CD14-positive monocyte (primary cell): ENCODE results near the gene CNNM1. TPM values are rescaled to one million over a fixed set of nuclear protein-coding genes. Genes with fewer than 3 reads are reported as not detected.

ENCODE experiments used
- DNase-seq, 3 donors: peaks; one replicate each; pipeline ENCODE4 v3.0.0-alpha.2; 2011 to 2022
- H2AFZ ChIP-seq: 2 replicates; pipeline ENCODE4 v1.6.0; 2012; ENCODE audit warnings: mild to moderate bottlenecking, low read depth, low read length, inconsistent platforms; ENCODE audit not compliant: insufficient read depth, poor library complexity, severe bottlenecking
- H3K27ac ChIP-seq, 2 donors: 1 replicate in 1 of 2; 2 replicates in 1 of 2; pipeline ENCODE4 v1.5.1; 2012 to 2013; ENCODE audit warnings: low read length in 2 of 2, control low read depth in 1 of 2, inconsistent platforms in 1 of 2, low read depth in 1 of 2, mild to moderate bottlenecking in 1 of 2
- H3K27me3 ChIP-seq, 2 donors: one replicate each; pipeline versions ENCODE4 v1.6.0 to v1.6.1; 2011 to 2013; ENCODE audit warnings: low read length in 2 of 2; ENCODE audit not compliant: control insufficient read depth in 2 of 2, insufficient read depth in 2 of 2
- H3K36me3 ChIP-seq, 2 donors: replicated peaks in 1 of 2; 1 replicate in 1 of 2; 2 replicates in 1 of 2; pipeline versions ENCODE4 v1.5.1 to v1.6.1; 2012 to 2013; ENCODE audit warnings: low read length in 2 of 2, control low read depth in 1 of 2, inconsistent platforms in 1 of 2, mild to moderate bottlenecking in 1 of 2; ENCODE audit not compliant: insufficient read depth in 2 of 2, control insufficient read depth in 1 of 2
- H3K4me1 ChIP-seq, 2 donors: 1 replicate in 1 of 2; 2 replicates in 1 of 2; pipeline versions ENCODE4 v1.5.1 to v1.6.1; 2012 to 2013; ENCODE audit warnings: low read length in 2 of 2, control low read depth in 1 of 2, inconsistent platforms in 1 of 2, mild to moderate bottlenecking in 1 of 2, moderate library complexity in 1 of 2; ENCODE audit not compliant: insufficient read depth in 2 of 2, control insufficient read depth in 1 of 2
- H3K4me2 ChIP-seq: replicated peaks from 2 replicates; pipeline ENCODE3; 2012; ENCODE audit warnings: low read length, moderate library complexity, mild to moderate bottlenecking; ENCODE audit not compliant: poor library complexity, severe bottlenecking; ENCODE audit errors: extremely low read depth
- H3K4me3 ChIP-seq, 3 experiments: fragments of 200-600 bp in 1 of 3; sonication (generic) in 1 of 3; replicated peaks in 1 of 3; 1 replicate in 2 of 3; 2 replicates in 1 of 3; pipeline ENCODE4 v1.5.1; 2011 to 2013; ENCODE audit warnings: low read length in 3 of 3, mild to moderate bottlenecking in 3 of 3, control low read depth in 2 of 3, low read depth in 2 of 3, inconsistent platforms in 1 of 3, moderate library complexity in 1 of 3
- H3K79me2 ChIP-seq: 2 replicates; pipeline ENCODE4 v1.6.0; 2012; ENCODE audit warnings: mild to moderate bottlenecking, control low read depth, inconsistent platforms, low read length, moderate library complexity; ENCODE audit not compliant: insufficient read depth
- H3K9ac ChIP-seq: 2 replicates; pipeline ENCODE4 v1.6.0; 2017; ENCODE audit warnings: low read length, mild to moderate bottlenecking; ENCODE audit not compliant: insufficient read depth, poor library complexity, severe bottlenecking
- H3K9me3 ChIP-seq, 2 donors: replicated peaks in 1 of 2; 1 replicate in 1 of 2; 2 replicates in 1 of 2; pipeline versions ENCODE4 v1.5.1 to v1.6.1; 2012 to 2013; ENCODE audit warnings: low read length in 2 of 2, control low read depth in 1 of 2; ENCODE audit not compliant: control insufficient read depth in 1 of 2, insufficient read depth in 1 of 2
- H4K20me1 ChIP-seq: 2 replicates; pipeline ENCODE4 v1.6.0; 2012; ENCODE audit warnings: mild to moderate bottlenecking, low read length, control low read depth, moderate library complexity; ENCODE audit not compliant: insufficient read depth
- H3K27ac Mint-ChIP-seq, 7 donors: one replicate each; pipeline ENCODE4 v1.8.0; 2020; ENCODE audit warnings: mild to moderate bottlenecking in 7 of 7, mixed read lengths in 7 of 7, moderate library complexity in 6 of 7, inconsistent platforms in 2 of 7
- H3K27me3 Mint-ChIP-seq, 3 donors: one replicate each; pipeline ENCODE4 v1.8.0; 2021 to 2022; ENCODE audit warnings: low read depth in 3 of 3, mild to moderate bottlenecking in 3 of 3, mixed read lengths in 3 of 3, moderate library complexity in 3 of 3, inconsistent platforms in 1 of 3
- H3K36me3 Mint-ChIP-seq, 2 donors: one replicate each; pipeline ENCODE4 v1.8.0; 2020; ENCODE audit warnings: mixed read lengths in 2 of 2, inconsistent platforms in 1 of 2, mild to moderate bottlenecking in 1 of 2
- H3K4me1 Mint-ChIP-seq: one replicate; pipeline ENCODE4 v1.8.0; 2020; ENCODE audit warnings: mild to moderate bottlenecking, mixed read lengths
- H3K4me3 Mint-ChIP-seq, 2 donors: one replicate each; pipeline ENCODE4 v1.8.0; 2020; ENCODE audit warnings: mild to moderate bottlenecking in 2 of 2, mixed read lengths in 2 of 2, moderate library complexity in 1 of 2
- H3K9me3 Mint-ChIP-seq, 7 donors: one replicate each; pipeline ENCODE4 v1.8.0; 2020 to 2022; ENCODE audit warnings: mixed read lengths in 7 of 7, mild to moderate bottlenecking in 6 of 7, moderate library complexity in 6 of 7, inconsistent platforms in 2 of 7
- WGBS: methylation state at CpG from one replicate; pipeline ENCODE4 v1.1.5; 2013; ENCODE audit warnings: missing lambda C conversion rate; ENCODE audit not compliant: insufficient coverage; 5-methylcytosine and 5-hydroxymethylcytosine counted together
- intact Hi-C, 2 donors: fragments of 100-400 bp; cut with micrococcal nuclease; formaldehyde crosslinking; loops; one replicate each; pipeline versions ENCODE4 v1.15.0 to v1.15.1; 2023
- polyA plus RNA-seq, 3 donors: library from polyadenylated mRNA; depleted of rRNA in 1 of 3; unstranded in 2 of 3; stranded (reverse) in 1 of 3; fragments of 300-500 nt in 2 of 3; fragments of >200 nt in 1 of 3; fragmentation: Illumina TruSeq in 2 of 3; gene quantifications; 1 replicate in 2 of 3; 2 replicates in 1 of 3; pipeline ENCODE4 v1.2.3, GENCODE V29; 2012 to 2021
- TF ChIP-seq, protein P1 (sequence below): fragments of 200-600 bp; IDR thresholded peaks from one replicate; pipeline ENCODE4 v1.8.0; 2022; ENCODE audit warnings: antibody characterized with exemption, mild to moderate bottlenecking

The CNNM1 gene
- polyA plus RNA-seq, 3 donors, result not detected

DNA sequence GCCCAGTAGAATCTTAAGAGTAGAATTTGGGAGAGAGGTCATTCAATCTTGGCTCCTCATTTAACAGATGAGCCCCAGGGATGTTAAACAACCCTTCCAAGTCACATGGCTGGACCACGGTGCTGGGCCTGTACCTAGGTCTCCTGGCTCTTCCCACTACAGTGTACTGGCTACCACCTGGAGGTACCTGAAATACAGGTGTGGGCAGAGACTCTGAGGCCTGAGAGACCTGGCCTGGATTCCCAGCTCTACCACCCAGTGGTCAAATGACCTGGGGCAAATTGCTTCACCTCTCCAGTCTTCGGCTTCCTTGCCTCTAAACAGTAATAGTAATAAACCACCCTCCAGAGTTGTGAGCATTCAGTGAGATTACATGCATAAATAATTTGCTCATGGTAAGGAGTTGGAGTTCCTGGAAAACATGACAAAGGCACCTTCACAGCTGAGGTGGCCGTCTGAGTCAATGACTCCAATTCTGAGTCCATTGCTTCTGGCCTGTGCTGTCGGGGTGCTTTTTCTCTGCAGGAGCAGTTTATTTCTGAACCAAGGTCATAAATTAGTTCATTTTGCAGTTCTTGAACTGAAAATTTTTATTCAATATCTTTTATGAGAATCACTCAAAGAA, 98.5 kb downstream of the CNNM1 start:
- Mint-ChIP-seq H3K4me1 (peaks cover 22% of the 10 kb centered on the region), H3K36me3 (peaks cover 12 to 16% of the 10 kb centered on the region in 2 donors), H3K27me3 (peaks cover 0 to 8% (median 0%) of the 10 kb centered on the region in 3 donors), H3K27ac (no peak overlapping the region), H3K4me3 (no peak overlapping the region), H3K9me3 (peaks cover 0 to 5% (median 0%) of the 10 kb centered on the region in 7 donors)
- H3K36me3 ChIP-seq, result peaks cover 0 to 11% of the 10 kb centered on the region in 2 donors
- H3K4me2 ChIP-seq, result no peak overlapping the region
- no peaks in the 10 kb centered on the region for H3K27me3 ChIP-seq
- peaks cover 12 to 19% of the 10 kb centered on the region in 2 donors for H3K4me1 ChIP-seq
- DNase-seq, result no peak
- no peak overlapping the region for H2AFZ ChIP-seq
- no peak overlapping the region for H3K4me3 ChIP-seq
- no peak overlapping the region for H3K27ac ChIP-seq
- intact Hi-C loops, result no loop called here
- WGBS, result 100% methylated on average over 2 of the region's 4 CpGs
- TF ChIP-seq, protein P1, sequence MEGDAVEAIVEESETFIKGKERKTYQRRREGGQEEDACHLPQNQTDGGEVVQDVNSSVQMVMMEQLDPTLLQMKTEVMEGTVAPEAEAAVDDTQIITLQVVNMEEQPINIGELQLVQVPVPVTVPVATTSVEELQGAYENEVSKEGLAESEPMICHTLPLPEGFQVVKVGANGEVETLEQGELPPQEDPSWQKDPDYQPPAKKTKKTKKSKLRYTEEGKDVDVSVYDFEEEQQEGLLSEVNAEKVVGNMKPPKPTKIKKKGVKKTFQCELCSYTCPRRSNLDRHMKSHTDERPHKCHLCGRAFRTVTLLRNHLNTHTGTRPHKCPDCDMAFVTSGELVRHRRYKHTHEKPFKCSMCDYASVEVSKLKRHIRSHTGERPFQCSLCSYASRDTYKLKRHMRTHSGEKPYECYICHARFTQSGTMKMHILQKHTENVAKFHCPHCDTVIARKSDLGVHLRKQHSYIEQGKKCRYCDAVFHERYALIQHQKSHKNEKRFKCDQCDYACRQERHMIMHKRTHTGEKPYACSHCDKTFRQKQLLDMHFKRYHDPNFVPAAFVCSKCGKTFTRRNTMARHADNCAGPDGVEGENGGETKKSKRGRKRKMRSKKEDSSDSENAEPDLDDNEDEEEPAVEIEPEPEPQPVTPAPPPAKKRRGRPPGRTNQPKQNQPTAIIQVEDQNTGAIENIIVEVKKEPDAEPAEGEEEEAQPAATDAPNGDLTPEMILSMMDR, result no peak
- no peak overlapping the region for H3K9ac ChIP-seq
- H3K79me2 ChIP-seq, result no peaks in the 10 kb centered on the region
- H3K9me3 ChIP-seq, result no peaks in the 10 kb centered on the region
- H4K20me1 ChIP-seq, result no peaks in the 10 kb centered on the region

DNA sequence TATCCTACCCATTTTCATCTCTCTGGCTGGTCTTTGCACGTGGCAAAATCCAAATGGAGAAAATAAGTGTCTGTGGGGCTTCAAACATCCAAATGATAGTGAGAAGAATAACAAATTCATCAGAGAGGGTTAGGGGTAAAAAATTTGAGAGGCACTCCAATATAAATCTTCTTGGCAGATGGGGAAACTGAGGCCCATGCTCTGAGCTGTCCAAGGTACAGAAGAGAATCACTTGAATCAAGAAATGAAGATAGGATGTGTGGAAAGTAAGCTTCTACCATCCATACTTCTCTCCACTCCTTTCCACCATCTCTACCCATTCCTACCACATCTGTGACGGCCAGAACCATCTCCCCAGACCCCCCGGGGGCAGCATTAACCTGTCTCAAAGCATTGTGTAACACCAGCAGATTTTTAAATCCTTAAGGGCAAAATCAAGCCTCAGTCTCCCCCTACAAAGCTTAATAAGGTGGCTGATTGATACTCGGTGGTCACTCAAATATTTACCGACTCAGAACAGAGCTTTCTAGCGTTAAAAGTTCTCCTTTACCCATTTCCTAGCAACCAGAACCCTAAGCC, 100.5 kb downstream of the CNNM1 start:
- Mint-ChIP-seq H3K4me1 (peaks cover 22% of the 10 kb centered on the region), H3K27ac (peak overlapping the region in 2 of 7 donors; percentile 52 to 62), H3K27me3 (peaks cover 0 to 8% (median 0%) of the 10 kb centered on the region in 3 donors), H3K9me3 (peaks cover 0 to 5% (median 0%) of the 10 kb centered on the region in 7 donors), H3K36me3 (peaks cover 15 to 17% of the 10 kb centered on the region in 2 donors), H3K4me3 (peak overlapping the region; percentile 99 to 100)
- H3K4me3 ChIP-seq, result peak overlapping the region in 2 of 3 experiments; percentile 64 to 76
- no peak for DNase-seq
- H3K36me3 ChIP-seq, result peaks cover 0 to 11% of the 10 kb centered on the region in 2 donors
- intact Hi-C loops, result loop anchor here (5.0 to 10.0 kb wide), 2 partner anchors 193 to 285 kb away; partner anchors contain the start of gene SLC25A28 (in 2 of the 2)
- TF ChIP-seq, protein P1, result no peak
- H4K20me1 ChIP-seq, result no peaks in the 10 kb centered on the region
- no peak overlapping the region for H3K27ac ChIP-seq
- H3K4me1 ChIP-seq, result peaks cover 12 to 19% of the 10 kb centered on the region in 2 donors
- H3K9ac ChIP-seq, result peak overlapping the region; percentile 60
- H2AFZ ChIP-seq, result peak overlapping the region; percentile 93
- 45% methylated on average over 4 of the region's 6 CpGs for WGBS
- no peaks in the 10 kb centered on the region for H3K79me2 ChIP-seq
- H3K9me3 ChIP-seq, result no peaks in the 10 kb centered on the region
- H3K27me3 ChIP-seq, result no peaks in the 10 kb centered on the region
- H3K4me2 ChIP-seq, result peak overlapping the region; percentile 75
